Activated naive CD8-positive, alpha-beta T cell (primary cell): Measurements from ENCODE around the gene PMM1.
"Not testable (repeated sequence)": the region's sequence is repeated elsewhere in the genome, so short reads cannot be mapped to it uniquely, and the experiment has no call there.

ENCODE experiments used
- H3K27ac Mint-ChIP-seq: one replicate; pipeline ENCODE4 v1.8.0; 2021; ENCODE audit warnings: mixed read lengths
- H3K27me3 Mint-ChIP-seq: one replicate; pipeline ENCODE4 v1.8.0; 2021; ENCODE audit warnings: mixed read lengths
- H3K36me3 Mint-ChIP-seq: one replicate; pipeline ENCODE4 v1.8.0; 2021; ENCODE audit warnings: mixed read lengths
- H3K4me1 Mint-ChIP-seq: one replicate; pipeline ENCODE4 v1.8.0; 2021; ENCODE audit warnings: low read depth, mixed read lengths
- H3K4me3 Mint-ChIP-seq: one replicate; pipeline ENCODE4 v1.8.0; 2021; ENCODE audit warnings: mild to moderate bottlenecking, mixed read lengths
- H3K9me3 Mint-ChIP-seq: one replicate; pipeline ENCODE4 v1.8.0; 2021; ENCODE audit warnings: low read depth, mixed read lengths

The PMM1 gene

GRCh38 chr22:41612603-41613306 is 23.1 kb upstream of the PMM1 start:
- no peak overlapping the region for H3K27ac Mint-ChIP-seq
- H3K4me3 Mint-ChIP-seq = no peak overlapping the region
- H3K27me3 Mint-ChIP-seq = no peaks in the 10 kb centered on the region
- H3K4me1 Mint-ChIP-seq = peaks cover 19% of the 10 kb centered on the region
- H3K36me3 Mint-ChIP-seq = peaks cover 7% of the 10 kb centered on the region
- H3K9me3 Mint-ChIP-seq = no peaks in the 10 kb centered on the region

GRCh38 chr22:41608386-41608785 is 18.7 kb upstream of the PMM1 start:
- peaks cover 17% of the 10 kb centered on the region for H3K4me1 Mint-ChIP-seq
- H3K27ac Mint-ChIP-seq = no peak overlapping the region
- no peaks in the 10 kb centered on the region for H3K27me3 Mint-ChIP-seq
- H3K36me3 Mint-ChIP-seq = peaks cover 18% of the 10 kb centered on the region
- no peaks in the 10 kb centered on the region for H3K9me3 Mint-ChIP-seq
- H3K4me3 Mint-ChIP-seq = no peak overlapping the region

GRCh38 chr22:41603873-41604332 is 14.3 kb upstream of the PMM1 start:
- Mint-ChIP-seq H3K9me3 (no peaks in the 10 kb centered on the region), H3K27me3 (no peaks in the 10 kb centered on the region), H3K27ac (peak overlapping the region; percentile 46), H3K4me1 (peaks cover 28% of the 10 kb centered on the region), H3K4me3 (no peak overlapping the region), H3K36me3 (peaks cover 27% of the 10 kb centered on the region)

- H3K27ac Mint-ChIP-seq = no peak overlapping the region
- no peaks in the 10 kb centered on the region for H3K9me3 Mint-ChIP-seq
- H3K4me1 Mint-ChIP-seq = peaks cover 28% of the 10 kb centered on the region
- H3K36me3 Mint-ChIP-seq = peaks cover 22% of the 10 kb centered on the region
- H3K4me3 Mint-ChIP-seq = no peak overlapping the region
- no peaks in the 10 kb centered on the region for H3K27me3 Mint-ChIP-seq
Observed at GRCh38 chr22:41600976-41601375, 11.3 kb upstream of the PMM1 start.

- no peaks in the 10 kb centered on the region for H3K9me3 Mint-ChIP-seq
- H3K4me1 Mint-ChIP-seq = peaks cover 18% of the 10 kb centered on the region
- H3K4me3 Mint-ChIP-seq = no peak overlapping the region
- no peak overlapping the region for H3K27ac Mint-ChIP-seq
- peaks cover 13% of the 10 kb centered on the region for H3K36me3 Mint-ChIP-seq
- H3K27me3 Mint-ChIP-seq = no peaks in the 10 kb centered on the region
Observed at GRCh38 chr22:41598891-41599635, 9.4 kb upstream of the PMM1 start.

- Mint-ChIP-seq H3K4me1 (peaks cover 8% of the 10 kb centered on the region), H3K27ac (no peak overlapping the region), H3K36me3 (peaks cover 6% of the 10 kb centered on the region)
Observed at GRCh38 chr22:41598081-41598480, 8.4 kb upstream of the PMM1 start.

GRCh38 chr22:41597635-41597953 is 8.0 kb upstream of the PMM1 start:
- H3K4me1 Mint-ChIP-seq = peaks cover 4% of the 10 kb centered on the region
- peaks cover 3% of the 10 kb centered on the region for H3K36me3 Mint-ChIP-seq
- no peaks in the 10 kb centered on the region for H3K9me3 Mint-ChIP-seq
- H3K27ac Mint-ChIP-seq = no peak overlapping the region
- no peak overlapping the region for H3K4me3 Mint-ChIP-seq
- H3K27me3 Mint-ChIP-seq = no peaks in the 10 kb centered on the region

More at GRCh38 chr22:41598081-41598480, 8.4 kb upstream of the PMM1 start:
- no peak overlapping the region for H3K4me3 Mint-ChIP-seq
- no peaks in the 10 kb centered on the region for H3K27me3 Mint-ChIP-seq
- no peaks in the 10 kb centered on the region for H3K9me3 Mint-ChIP-seq

GRCh38 chr22:41596776-41597634 is 7.4 kb upstream of the PMM1 start:
- Mint-ChIP-seq H3K27ac (no peak overlapping the region), H3K4me1 (no peaks in the 10 kb centered on the region), H3K9me3 (no peaks in the 10 kb centered on the region), H3K36me3 (peaks cover 3% of the 10 kb centered on the region), H3K27me3 (no peaks in the 10 kb centered on the region), H3K4me3 (no peak overlapping the region)

GRCh38 chr22:41595703-41596102 is 6.1 kb upstream of the PMM1 start:
- H3K4me1 Mint-ChIP-seq = peaks cover 2% of the 10 kb centered on the region
- H3K27me3 Mint-ChIP-seq = no peaks in the 10 kb centered on the region
- no peaks in the 10 kb centered on the region for H3K9me3 Mint-ChIP-seq
- H3K36me3 Mint-ChIP-seq = no peaks in the 10 kb centered on the region
- H3K27ac Mint-ChIP-seq = no peak overlapping the region
- H3K4me3 Mint-ChIP-seq = no peak overlapping the region

GRCh38 chr22:41593336-41593960 is 3.8 kb upstream of the PMM1 start:
- H3K9me3 Mint-ChIP-seq, H3K36me3 Mint-ChIP-seq, H3K4me1 Mint-ChIP-seq, H3K27ac Mint-ChIP-seq, H3K27me3 Mint-ChIP-seq, H3K4me3 Mint-ChIP-seq: not testable (repeated sequence)

GRCh38 chr22:41587347-41587723 is 2.3 kb downstream of the PMM1 start:
- H3K9me3 Mint-ChIP-seq = no peaks in the 10 kb centered on the region
- no peak overlapping the region for H3K27ac Mint-ChIP-seq
- H3K4me1 Mint-ChIP-seq = peaks cover 10% of the 10 kb centered on the region
- H3K4me3 Mint-ChIP-seq = peak overlapping the region; percentile 7
- no peaks in the 10 kb centered on the region for H3K36me3 Mint-ChIP-seq
- no peaks in the 10 kb centered on the region for H3K27me3 Mint-ChIP-seq

GRCh38 chr22:41585898-41586297 is 3.7 kb downstream of the PMM1 start:
- Mint-ChIP-seq H3K4me1 (peaks cover 8% of the 10 kb centered on the region), H3K36me3 (no peaks in the 10 kb centered on the region), H3K4me3 (no peak overlapping the region), H3K27ac (no peak overlapping the region), H3K27me3 (no peaks in the 10 kb centered on the region), H3K9me3 (no peaks in the 10 kb centered on the region)

- no peaks in the 10 kb centered on the region for H3K36me3 Mint-ChIP-seq
- no peaks in the 10 kb centered on the region for H3K27me3 Mint-ChIP-seq
- no peaks in the 10 kb centered on the region for H3K9me3 Mint-ChIP-seq
- H3K4me1 Mint-ChIP-seq = peaks cover 8% of the 10 kb centered on the region
- no peak overlapping the region for H3K27ac Mint-ChIP-seq
- no peak overlapping the region for H3K4me3 Mint-ChIP-seq
Observed at GRCh38 chr22:41584881-41585280, 4.8 kb downstream of the PMM1 start.

- H3K9me3 Mint-ChIP-seq = no peaks in the 10 kb centered on the region
- H3K4me3 Mint-ChIP-seq = no peak overlapping the region
- no peaks in the 10 kb centered on the region for H3K27me3 Mint-ChIP-seq
- H3K4me1 Mint-ChIP-seq = no peaks in the 10 kb centered on the region
- H3K27ac Mint-ChIP-seq = no peak overlapping the region
- H3K36me3 Mint-ChIP-seq = peaks cover 2% of the 10 kb centered on the region
Observed at GRCh38 chr22:41582694-41583093, 6.9 kb downstream of the PMM1 start.

- H3K4me1 Mint-ChIP-seq = no peaks in the 10 kb centered on the region
- no peak overlapping the region for H3K4me3 Mint-ChIP-seq
- H3K9me3 Mint-ChIP-seq = no peaks in the 10 kb centered on the region
- H3K36me3 Mint-ChIP-seq = peaks cover 2% of the 10 kb centered on the region
- no peak overlapping the region for H3K27ac Mint-ChIP-seq
- H3K27me3 Mint-ChIP-seq = no peaks in the 10 kb centered on the region
Observed at GRCh38 chr22:41579997-41580355, 9.7 kb downstream of the PMM1 start.
